CD4-positive, alpha-beta T cell treated with Interleukin-17A for 4 hours (primary cell): Measurements from ENCODE around the gene FBXO40.

Experiments
- DNase-seq: peaks from one replicate; pipeline ENCODE4 v3.0.0-alpha.2; 2020; ENCODE audit warnings: mixed read lengths

The FBXO40 gene

DNA sequence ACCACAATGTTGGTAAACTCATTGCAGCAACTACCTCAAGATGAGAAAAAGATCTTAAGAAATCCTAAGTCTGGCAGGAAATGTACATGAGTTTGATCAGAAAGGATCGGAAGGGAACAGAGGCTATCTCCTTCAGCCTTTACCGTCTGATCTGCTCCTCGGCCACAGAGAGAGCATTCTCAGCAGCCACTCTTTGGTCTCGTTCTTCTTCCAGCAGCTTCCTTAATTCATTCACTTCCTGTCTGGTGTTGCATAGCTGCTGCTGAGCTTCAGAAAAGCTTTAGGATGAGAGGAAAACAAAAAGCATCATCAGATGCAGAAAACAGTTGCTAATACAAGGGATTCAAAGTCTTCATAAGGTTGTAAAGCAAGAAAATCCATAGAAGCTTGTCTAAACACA, 74.2 kb downstream of the FBXO40 start:
- no peak for DNase-seq

DNA sequence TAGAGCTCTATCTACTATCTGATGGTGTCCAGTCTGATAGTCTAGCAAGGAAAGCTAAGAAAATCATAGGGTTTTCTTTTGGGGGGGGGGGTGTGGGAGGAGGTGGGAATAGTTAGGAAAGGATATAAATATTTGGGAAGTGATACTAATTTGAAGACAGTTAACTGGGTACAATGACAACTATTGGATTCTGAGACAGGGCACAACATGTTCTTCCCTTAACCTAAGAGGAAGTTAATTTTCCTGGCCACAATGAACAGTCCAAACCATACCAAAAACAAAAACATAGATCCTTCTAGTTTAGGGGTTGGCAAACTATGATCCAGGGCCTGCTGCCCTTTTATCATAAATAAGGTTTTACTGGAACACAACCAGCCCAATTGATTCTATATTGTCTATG, 77.5 kb downstream of the FBXO40 start:
- no peak for DNase-seq

DNA sequence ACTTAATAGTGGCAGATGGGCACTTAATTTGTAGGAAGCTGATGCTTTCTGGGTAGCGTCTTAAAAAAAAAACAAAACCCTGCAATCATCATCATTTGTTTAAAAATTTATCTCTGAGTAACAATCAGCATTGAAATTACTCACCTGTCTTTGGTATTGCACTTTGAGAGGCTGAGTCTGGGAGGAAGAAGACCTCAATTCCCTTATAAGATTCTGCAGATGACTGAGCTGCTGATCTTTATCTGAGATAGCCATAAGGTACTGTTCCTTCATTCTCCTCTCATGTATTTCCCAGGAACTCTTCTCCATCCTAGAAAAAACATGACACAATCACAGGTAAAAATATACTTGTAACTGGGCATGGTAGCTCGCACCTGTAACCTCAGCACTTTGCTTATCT, 84.0 kb downstream of the FBXO40 start:
- no peak for DNase-seq
